Gastrocnemius medialis (tissue), 4 donors: ENCODE measurements around the gene COL4A1. TPM values are rescaled to one million over a fixed set of nuclear protein-coding genes. Genes with fewer than 3 reads are reported as not detected.

Experiments used
- ATAC-seq, 2 donors: fragments of 150-250 bp; one replicate each; pipeline ENCODE4 v1.9.1; 2016
- DNase-seq, 2 donors: peaks; one replicate each; pipeline ENCODE4 v3.0.0-alpha.2; 2019
- H3K27ac ChIP-seq, 4 donors: fragments of 200-600 bp; sonication (generic); 1 replicate in 1 of 4; 2 replicates in 3 of 4; pipeline ENCODE4 v1.5.1; 2016 to 2018; ENCODE audit warnings: mild to moderate bottlenecking in 2 of 4, moderate library complexity in 1 of 4
- H3K27me3 ChIP-seq, 3 donors: fragments of 200-600 bp; sonication (generic) in 2 of 3; 1 replicate in 1 of 3; 2 replicates in 2 of 3; pipeline versions ENCODE4 v1.5.1 to v1.6.0; 2016 to 2019; ENCODE audit warnings: mild to moderate bottlenecking in 1 of 3, moderate library complexity in 1 of 3
- H3K36me3 ChIP-seq, 2 donors: fragments of 200-600 bp; sonication (generic) in 1 of 2; one replicate each; pipeline ENCODE4 v1.5.1; 2017 to 2018
- H3K4me1 ChIP-seq, 2 donors: fragments of 200-600 bp; sonication (generic) in 1 of 2; one replicate each; pipeline ENCODE4 v1.5.1; 2016 to 2017; ENCODE audit warnings: mild to moderate bottlenecking in 2 of 2
- H3K4me3 ChIP-seq, 4 donors: fragments of 200-600 bp; sonication (generic) in 3 of 4; 1 replicate in 1 of 4; 2 replicates in 3 of 4; pipeline ENCODE4 v1.5.1; 2016 to 2019; ENCODE audit warnings: mild to moderate bottlenecking in 2 of 4
- H3K9me3 ChIP-seq, 3 donors: fragments of 200-600 bp; sonication (generic) in 2 of 3; 1 replicate in 1 of 3; 2 replicates in 2 of 3; pipeline ENCODE4 v1.5.1; 2016 to 2019
- CTCF ChIP-seq, 5 experiments: fragments of 450-650 bp in 3 of 5; fragments of 200-600 bp in 2 of 5; sonication (generic) in 2 of 5; IDR thresholded peaks in 4 of 5; conservative IDR thresholded peaks in 1 of 5; 1 replicate in 4 of 5; 2 replicates in 1 of 5; pipeline ENCODE4 v1.5.1; 2016 to 2019; ENCODE audit warnings: antibody characterized with exemption in 5 of 5, mild to moderate bottlenecking in 3 of 5, moderate library complexity in 3 of 5
- POLR2A ChIP-seq, 2 donors: fragments of 450-650 bp; IDR thresholded peaks; one replicate each; pipeline ENCODE4 v1.6.1; 2017; ENCODE audit warnings: antibody characterized with exemption in 2 of 2, mild to moderate bottlenecking in 2 of 2, moderate library complexity in 2 of 2
- in situ Hi-C, 4 donors: fragments of 200-750 bp; cut with MboI; loops; one replicate each; pipeline versions ENCODE4 v1.15.0 to v1.8.0; 2017; ENCODE audit warnings: low sequenced_read_pairs in 4 of 4
- intact Hi-C: fragments of 100-400 bp; cut with DNase I; formaldehyde crosslinking; loops from one replicate; pipeline ENCODE4 v1.15.1; 2023; ENCODE audit warnings: low total_unique reads
- total RNA-seq, 4 donors: library from RNA; depleted of rRNA; stranded (reverse); fragments of >200 nt; gene quantifications; one replicate each; pipeline versions ENCODE4 v1.1.0 to v1.2.3, GENCODE V29; 2016

The COL4A1 gene
- total RNA-seq, 4 donors from 2014 or later = 60.5 to 127 (median 120) TPM

DNA sequence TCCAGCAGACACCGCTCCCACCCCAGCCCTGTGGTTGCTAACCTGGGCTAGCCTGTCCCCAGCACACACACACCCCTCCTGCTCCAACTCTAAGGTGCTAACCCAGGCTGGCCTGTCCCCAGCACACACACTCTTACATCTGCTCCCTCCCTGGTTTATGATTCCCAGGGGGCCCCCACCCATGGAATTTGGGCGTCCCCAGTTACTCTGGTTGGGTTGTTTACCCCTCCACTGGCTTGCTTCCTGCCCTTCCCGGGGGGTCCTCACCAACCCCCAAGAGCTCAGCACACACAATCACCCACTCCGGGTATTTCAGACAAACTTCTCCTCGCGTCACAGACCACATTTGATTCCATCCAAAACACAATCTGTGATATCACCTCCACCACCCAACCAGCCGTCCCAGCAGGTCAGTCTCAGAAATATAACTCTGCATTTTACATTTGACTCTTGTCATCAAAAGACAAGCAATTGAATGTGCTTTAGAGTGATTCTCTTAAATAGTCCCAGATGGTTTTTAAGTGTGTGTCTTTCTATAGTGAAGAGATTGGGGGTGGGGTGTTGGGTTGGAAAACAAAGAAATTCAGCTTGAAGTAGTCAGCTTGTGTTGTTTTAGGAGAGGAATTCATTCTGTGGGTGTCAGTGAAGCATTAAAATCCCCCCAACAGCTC, 20.2 kb upstream of the COL4A1 start:
- in situ Hi-C loops (no loop called here), intact Hi-C loops (no loop called here)
- no peak for DNase-seq
- Histone ChIP-seq H3K4me3 (no peak overlapping the region), H3K27ac (peak overlapping the region; percentile 48 to 64 (median 60)), H3K27me3 (peaks cover 0 to 7% (median 5%) of the 10 kb centered on the region in 3 donors), H3K9me3 (no peaks in the 10 kb centered on the region), H3K4me1 (peaks cover 15 to 49% of the 10 kb centered on the region in 2 donors), H3K36me3 (no peaks in the 10 kb centered on the region)
- no peak for ATAC-seq
- no peak for TF ChIP-seq POLR2A (IDR thresholded peaks at IDR 0.05)
- no peak for TF ChIP-seq CTCF (IDR thresholded peaks at IDR 0.05 in 4 of 5, conservative IDR thresholded peaks at IDR 0.05 in 1 of 5)

GRCh38 chr13:110326263-110326904, 19.4 kb upstream of the COL4A1 start:
- no peak for DNase-seq

GRCh38 chr13:110324026-110324749, 17.2 kb upstream of the COL4A1 start:
- in situ Hi-C loops = no loop called here
- Histone ChIP-seq H3K9me3 (no peaks in the 10 kb centered on the region), H3K4me1 (peaks cover 27 to 47% of the 10 kb centered on the region in 2 donors), H3K36me3 (no peaks in the 10 kb centered on the region), H3K27me3 (peaks cover 0 to 7% (median 5%) of the 10 kb centered on the region in 3 donors), H3K4me3 (no peak overlapping the region), H3K27ac (peak overlapping the region in 3 of 4 donors; percentile 58 to 64 (median 62))
- TF ChIP-seq CTCF (IDR thresholded peaks at IDR 0.05 in 4 of 5, conservative IDR thresholded peaks at IDR 0.05 in 1 of 5) (no peak), POLR2A (IDR thresholded peaks at IDR 0.05) (no peak)
- DNase-seq (no peak), ATAC-seq (no peak)
- intact Hi-C loops = no loop called here

More at GRCh38 chr13:110326263-110326904, 19.4 kb upstream of the COL4A1 start:
- TF ChIP-seq CTCF (IDR thresholded peaks at IDR 0.05 in 4 of 5, conservative IDR thresholded peaks at IDR 0.05 in 1 of 5) = no peak
- TF ChIP-seq POLR2A (IDR thresholded peaks at IDR 0.05) = no peak
- in situ Hi-C loops (no loop called here), intact Hi-C loops (no loop called here)
- H3K9me3 ChIP-seq = no peaks in the 10 kb centered on the region
- peaks cover 19 to 53% of the 10 kb centered on the region in 2 donors for H3K4me1 ChIP-seq
- H3K36me3 ChIP-seq = no peaks in the 10 kb centered on the region
- no peak overlapping the region for H3K4me3 ChIP-seq
- no peak for ATAC-seq
- peaks cover 0 to 7% (median 5%) of the 10 kb centered on the region in 3 donors for H3K27me3 ChIP-seq
- peak overlapping the region; percentile 29 to 64 (median 60) for H3K27ac ChIP-seq

DNA sequence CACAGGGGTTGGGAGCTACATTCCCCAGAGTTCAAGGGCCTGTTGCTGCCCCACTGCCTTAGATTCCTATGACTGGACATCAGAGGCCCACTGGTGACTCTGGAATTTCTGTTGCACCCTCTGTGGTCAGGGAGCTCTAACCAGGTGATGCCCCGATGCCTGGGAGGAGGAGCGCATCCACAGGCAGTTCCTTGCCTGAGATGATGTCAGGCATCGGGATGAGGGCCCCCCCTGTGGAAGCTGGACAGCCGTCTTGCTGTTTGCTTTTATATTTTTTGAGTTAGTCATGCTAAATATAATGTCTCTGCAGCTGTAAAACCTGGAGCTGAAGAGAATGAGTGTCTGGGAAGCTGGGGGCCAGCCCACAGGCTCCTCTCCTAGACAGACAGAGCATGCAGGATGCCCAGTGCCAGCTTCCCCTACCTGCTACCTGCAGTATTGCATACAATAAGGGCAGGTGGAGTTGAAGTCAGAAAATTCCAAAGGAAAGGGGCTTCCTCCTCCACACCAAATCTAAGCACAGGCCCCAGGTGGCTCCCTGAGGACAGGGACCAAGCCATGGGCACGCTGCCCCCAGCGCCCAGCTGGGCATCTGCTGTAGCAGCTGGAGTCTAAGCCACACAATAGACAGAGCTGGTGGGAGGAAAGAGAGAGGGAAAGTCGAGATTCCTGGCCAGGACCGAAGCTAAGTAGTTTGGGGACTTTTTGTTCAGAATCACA, 16.4 kb upstream of the COL4A1 start:
- TF ChIP-seq CTCF (IDR thresholded peaks at IDR 0.05 in 4 of 5, conservative IDR thresholded peaks at IDR 0.05 in 1 of 5) (no peak), POLR2A (IDR thresholded peaks at IDR 0.05) (no peak)
- no peak overlapping the region for H3K4me3 ChIP-seq
- peaks cover 0 to 5% (median 3%) of the 10 kb centered on the region in 3 donors for H3K27me3 ChIP-seq
- H3K36me3 ChIP-seq = no peaks in the 10 kb centered on the region
- peak overlapping the region; percentile 12 to 64 (median 54) for H3K27ac ChIP-seq
- intact Hi-C loops (no loop called here), in situ Hi-C loops (no loop called here)
- no peak for DNase-seq
- ATAC-seq = no peak
- peaks cover 27 to 54% of the 10 kb centered on the region in 2 donors for H3K4me1 ChIP-seq
- H3K9me3 ChIP-seq = no peaks in the 10 kb centered on the region
